Astrocyte of the spinal cord (primary cell): ENCODE results near the gene PLSCR4.
A peak's percentile ranks its signal among the peaks of the same experiment; 100 is the strongest.

Experiments used
- DNase-seq: peaks from one replicate; pipeline ENCODE4 v3.0.0; 2011; ENCODE audit warnings: low read depth, low spot score
- H3K4me3 ChIP-seq: 2 replicates; pipeline ENCODE4 v1.5.1; 2011; ENCODE audit warnings: low read depth, mild to moderate bottlenecking, low read length, moderate library complexity
- CTCF ChIP-seq: IDR thresholded peaks from 2 replicates; pipeline ENCODE4 v1.5.1; 2012; ENCODE audit warnings: low read depth, mild to moderate bottlenecking, low read length, inconsistent platforms
- in situ Hi-C: cut with HindIII; loops from 2 replicates; pipeline ENCODE4 v1.10.0; 2017; ENCODE audit warnings: low sequenced_read_pairs

PLSCR4 gene

GRCh38 chr3:146184241-146185015, 66.5 kb downstream of the PLSCR4 start:
- TF ChIP-seq CTCF, result no peak
- DNase-seq, result peak; percentile 23
- H3K4me3 ChIP-seq, result no peak overlapping the region
- in situ Hi-C loops, result no loop called here

- no peak for TF ChIP-seq CTCF
- in situ Hi-C loops, result no loop called here
- DNase-seq, result no peak
- H3K4me3 ChIP-seq, result no peak overlapping the region
These were observed 69.7 kb downstream of the PLSCR4 start for GRCh38 chr3:146181216-146181615.

GRCh38 chr3:146180376-146180775, 70.5 kb downstream of the PLSCR4 start:
- in situ Hi-C loops, result no loop called here
- no peak overlapping the region for H3K4me3 ChIP-seq
- DNase-seq, result no peak
- no peak for TF ChIP-seq CTCF

- TF ChIP-seq CTCF, result no peak
- no peak overlapping the region for H3K4me3 ChIP-seq
- in situ Hi-C loops, result no loop called here
- DNase-seq, result no peak
These were observed 72.8 kb downstream of the PLSCR4 start for GRCh38 chr3:146178006-146178689.

- no peak for DNase-seq
- in situ Hi-C loops, result no loop called here
- H3K4me3 ChIP-seq, result no peak overlapping the region
- no peak for TF ChIP-seq CTCF
These were observed 73.4 kb downstream of the PLSCR4 start for GRCh38 chr3:146177519-146177918.

- no peak for DNase-seq
- H3K4me3 ChIP-seq, result no peak overlapping the region
- no peak for TF ChIP-seq CTCF
- in situ Hi-C loops, result no loop called here
These were observed 73.8 kb downstream of the PLSCR4 start for GRCh38 chr3:146177072-146177471.
